GM11168 (cell line): ENCODE results near the gene SLX9.

Source experiments
- in situ Hi-C: fragments of 300-500 bp; cut with MboI; formaldehyde crosslinking; loops from one replicate; pipeline ENCODE4 v1.12.0; 2022; ENCODE audit warnings: low sequenced_read_pairs; ENCODE audit not compliant: unreplicated experiment

Gene SLX9

DNA sequence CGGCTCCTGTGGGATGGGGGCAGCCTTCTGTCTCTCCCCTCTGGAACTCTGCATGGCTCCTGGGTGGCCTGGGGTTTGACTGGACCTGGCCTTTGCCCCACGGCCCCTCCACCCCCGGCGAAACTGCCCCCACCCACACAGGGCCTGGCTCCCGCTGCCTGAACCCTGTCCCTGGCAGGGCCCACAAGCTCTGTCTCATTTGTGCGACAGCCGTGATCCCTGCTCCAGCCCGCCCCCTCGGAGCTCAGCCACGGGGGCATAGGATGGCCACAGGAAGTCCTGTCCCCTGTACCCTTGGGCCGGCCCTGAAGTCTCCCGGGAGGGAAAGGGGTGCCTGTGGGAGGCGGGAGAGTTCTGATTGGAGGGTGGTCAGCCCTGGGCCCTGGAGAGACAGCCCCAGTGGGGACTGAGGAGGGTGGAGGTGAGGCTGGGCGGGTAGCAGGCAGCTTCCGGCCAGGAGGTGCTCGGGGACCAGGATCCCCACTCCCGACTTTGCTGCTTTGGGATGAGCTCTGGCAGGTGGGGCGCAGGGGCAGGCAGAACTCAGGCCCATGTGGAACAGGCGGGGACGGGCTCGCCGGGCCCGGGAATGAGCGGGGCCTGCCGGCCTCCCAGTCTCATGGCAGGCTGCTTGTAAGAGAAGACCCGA is 45.1 kb downstream of the SLX9 start:
- in situ Hi-C loops: no loop called here

DNA sequence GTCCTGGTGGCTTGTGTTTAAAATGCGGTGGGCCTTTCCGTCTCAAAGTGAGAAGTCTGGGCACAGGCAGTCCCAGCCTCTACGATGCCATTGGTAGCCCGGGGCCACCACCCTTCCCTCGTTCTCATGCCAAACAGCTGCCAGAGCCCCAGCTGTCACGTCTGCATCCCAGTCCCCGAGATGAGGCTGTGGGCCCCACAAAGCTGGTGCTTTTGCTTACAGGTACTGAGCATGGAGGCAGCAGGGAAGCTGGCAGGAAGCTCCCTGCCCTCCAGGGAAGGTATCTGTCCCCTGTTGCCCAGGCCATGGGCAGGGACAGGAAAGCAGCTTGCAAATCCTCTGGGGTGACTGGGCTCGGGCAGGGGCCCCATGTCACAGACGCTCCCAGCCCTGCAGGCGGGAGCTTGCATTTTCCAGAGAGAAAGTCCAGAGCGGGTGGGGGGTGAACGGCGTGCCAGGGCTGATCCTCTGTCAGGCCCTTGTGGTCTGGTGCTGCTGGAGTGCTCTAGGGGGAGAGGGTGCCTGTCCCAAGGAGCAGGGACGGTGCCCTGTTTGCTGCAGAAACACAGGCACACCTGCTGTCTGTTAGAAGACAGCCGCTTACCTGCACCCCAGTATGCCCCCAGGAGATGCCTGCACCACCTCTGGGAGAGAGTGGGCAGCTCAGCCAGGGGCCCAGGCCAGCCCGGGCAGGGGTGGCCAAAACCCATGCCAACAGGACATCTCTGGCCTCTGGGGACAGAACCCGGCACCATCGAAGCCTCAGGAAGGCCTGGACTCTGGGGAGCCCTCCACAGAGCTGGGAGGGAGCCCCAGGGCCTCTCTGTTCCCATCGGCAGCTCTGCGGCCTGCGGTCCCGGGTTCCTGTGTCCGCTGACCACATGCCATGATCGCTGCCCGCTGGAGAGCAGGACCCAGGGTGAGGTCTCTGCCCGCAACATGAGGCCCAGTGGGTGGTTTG is 45.9 kb downstream of the SLX9 start:
- in situ Hi-C loops: no loop called here

DNA sequence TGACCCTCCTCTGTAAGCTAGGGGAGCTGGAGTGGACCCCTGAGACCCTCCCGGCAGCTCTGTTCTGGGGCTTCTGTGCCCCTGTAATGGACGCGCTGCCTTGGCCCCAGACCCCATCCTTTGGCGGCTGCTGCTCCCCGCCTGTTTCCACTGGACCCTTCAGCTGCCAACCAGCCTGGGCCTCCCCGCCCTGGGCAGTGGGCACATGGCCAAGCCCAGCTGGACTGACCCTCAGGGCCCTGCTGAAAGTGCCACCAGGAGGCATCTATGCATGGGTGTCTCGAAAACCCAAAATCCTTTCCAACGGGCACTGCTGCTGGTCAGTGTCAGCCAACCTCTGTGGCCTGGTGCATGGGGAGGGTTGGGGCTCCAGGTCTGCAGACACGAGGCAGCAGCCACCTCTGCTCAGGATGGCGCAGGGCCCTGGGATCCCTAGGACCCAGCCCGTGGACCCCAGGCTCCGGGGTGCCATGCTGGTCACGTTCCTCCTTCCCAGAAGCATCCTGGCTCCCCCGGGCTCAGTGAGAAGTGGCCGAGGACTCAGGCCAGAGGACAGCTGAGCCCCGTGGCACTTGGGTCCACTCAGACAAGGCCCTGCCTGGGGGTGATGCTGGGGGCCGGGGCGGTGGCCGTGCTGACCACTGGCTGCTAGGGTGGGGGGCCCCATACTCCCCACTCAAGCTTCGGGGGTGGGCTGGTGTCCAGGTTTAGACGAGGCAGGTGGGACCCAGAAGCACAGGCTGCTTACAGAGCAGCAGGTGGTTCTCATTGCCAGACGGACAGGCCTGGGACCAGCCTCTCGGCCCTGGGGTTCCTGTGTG is 46.9 kb downstream of the SLX9 start:
- in situ Hi-C loops: no loop called here

DNA sequence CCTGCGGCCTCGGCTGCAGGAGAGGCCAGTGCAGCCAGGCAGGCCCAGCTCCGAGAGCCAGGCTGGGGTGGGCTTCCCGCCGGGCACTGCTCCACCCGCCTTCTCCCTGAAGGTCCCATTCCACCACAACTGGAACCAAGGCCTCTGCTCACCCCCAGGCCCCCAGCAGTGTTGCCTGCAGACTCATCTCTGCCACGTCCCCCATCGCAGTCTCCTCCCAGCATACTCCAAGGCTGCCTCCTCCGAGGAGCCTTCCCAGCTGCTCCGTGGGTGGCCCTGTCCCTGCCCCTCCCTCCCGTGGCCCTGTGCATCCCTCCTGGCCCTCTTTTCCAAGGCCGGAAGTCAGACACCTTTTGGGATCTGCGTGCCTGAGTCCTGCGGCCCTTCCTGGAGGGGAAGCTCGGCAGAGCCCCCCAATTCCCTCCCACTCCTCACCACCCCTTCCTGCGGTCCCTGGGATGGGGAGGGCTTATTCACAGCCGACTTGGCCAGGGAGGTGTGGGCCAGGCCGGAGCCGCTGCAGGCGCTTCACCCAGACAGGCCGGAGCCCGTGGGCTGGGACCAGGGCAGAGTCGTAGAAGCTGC is 47.6 kb downstream of the SLX9 start:
- in situ Hi-C loops: no loop called here

DNA sequence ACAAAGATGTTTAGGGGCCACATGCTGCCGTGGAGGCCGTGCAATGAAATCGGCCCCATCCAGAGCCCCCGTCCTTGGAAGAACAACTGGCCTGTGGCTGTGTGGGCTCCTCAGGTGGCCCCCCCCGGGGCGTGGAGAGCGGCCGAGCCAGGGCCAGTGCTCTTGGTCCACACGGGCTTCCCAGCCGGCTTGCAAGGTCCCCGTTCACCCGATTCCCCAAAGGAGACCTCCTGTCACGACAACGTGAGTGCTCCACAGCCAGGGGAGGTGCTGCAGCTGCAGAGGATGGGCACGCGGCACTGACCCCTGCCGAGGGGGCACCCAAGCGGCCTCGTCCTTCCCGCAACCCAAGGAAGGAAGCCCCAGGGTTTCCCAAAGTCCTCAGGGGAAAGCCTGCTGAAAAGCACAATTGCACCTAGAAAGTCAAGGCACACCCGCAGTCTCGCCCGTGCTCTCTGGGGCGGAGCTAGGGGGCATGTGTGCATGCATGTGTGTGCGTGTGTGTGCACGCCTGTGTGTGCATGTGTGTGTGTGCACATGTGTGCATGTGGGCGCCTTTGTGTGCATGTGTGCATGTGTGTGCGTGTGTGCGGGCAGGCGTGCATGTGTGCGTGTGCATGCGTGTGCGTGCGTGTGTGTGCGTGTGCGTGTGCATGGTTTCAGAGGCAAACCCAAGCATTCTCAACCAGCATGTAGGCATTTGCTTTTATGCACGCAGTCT is 48.2 kb downstream of the SLX9 start:
- in situ Hi-C loops: no loop called here

DNA sequence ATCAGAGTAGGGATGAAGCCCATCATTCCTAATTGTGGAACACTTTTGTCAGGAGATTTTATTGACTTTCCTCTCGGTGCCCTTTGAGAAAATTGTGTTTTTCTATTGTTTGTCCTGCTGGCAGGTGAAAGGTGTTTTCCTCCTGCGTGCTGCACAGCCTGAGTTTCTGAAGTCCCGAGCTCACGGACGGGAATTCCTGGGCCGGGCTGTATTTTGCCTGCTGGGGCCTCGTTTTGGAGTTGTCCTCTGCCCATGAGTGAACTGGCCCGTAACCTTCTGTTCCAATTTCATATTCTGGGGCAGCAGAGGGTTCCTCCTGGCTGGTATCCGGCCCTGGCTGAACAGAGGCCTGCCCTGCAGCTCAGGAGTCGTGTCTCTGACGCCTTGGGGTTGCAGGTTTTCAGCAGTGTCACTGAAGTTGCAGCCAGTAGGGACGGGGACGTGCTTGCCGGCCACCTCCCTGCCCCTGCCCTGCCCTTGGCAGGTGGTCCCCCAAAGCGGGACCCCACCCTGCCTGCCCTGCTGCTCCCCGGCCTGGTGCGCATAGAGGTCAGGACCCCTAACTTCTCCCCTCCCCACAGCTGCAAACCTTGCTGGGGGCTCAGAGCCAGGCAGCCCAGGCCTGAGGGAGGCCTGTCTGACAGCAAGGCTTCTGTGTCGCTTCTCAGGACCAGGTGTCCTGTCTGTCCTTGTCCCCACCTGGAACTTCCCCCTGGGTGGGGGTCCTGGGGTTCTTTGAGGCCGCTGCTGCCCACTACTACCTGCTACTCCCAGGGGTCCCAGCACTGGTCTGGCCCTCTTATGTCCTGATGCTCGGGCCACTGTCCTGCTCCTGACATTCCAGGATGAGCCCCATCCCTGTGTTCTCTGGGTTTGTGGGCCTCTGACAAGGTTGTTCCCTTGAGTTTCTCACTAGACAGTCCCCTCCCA is 49.0 kb downstream of the SLX9 start:
- in situ Hi-C loops: no loop called here

DNA sequence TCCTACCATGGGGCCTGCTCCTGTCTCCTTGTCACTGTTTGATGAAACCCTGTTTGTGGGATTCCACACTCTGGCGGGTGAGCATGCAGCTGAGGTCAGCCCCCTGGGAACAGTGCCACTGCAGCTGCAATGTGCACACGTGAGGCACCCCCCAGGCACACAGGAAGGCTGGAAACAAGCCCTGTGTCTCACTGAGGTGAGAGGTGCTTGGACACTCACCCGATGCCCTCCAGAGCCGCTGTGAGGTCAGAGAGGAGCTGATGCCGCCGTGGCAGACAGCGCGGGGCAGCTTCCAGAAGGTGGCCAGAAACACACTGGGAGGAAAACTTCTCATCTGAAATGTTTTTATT is 49.7 kb downstream of the SLX9 start:
- in situ Hi-C loops: no loop called here

DNA sequence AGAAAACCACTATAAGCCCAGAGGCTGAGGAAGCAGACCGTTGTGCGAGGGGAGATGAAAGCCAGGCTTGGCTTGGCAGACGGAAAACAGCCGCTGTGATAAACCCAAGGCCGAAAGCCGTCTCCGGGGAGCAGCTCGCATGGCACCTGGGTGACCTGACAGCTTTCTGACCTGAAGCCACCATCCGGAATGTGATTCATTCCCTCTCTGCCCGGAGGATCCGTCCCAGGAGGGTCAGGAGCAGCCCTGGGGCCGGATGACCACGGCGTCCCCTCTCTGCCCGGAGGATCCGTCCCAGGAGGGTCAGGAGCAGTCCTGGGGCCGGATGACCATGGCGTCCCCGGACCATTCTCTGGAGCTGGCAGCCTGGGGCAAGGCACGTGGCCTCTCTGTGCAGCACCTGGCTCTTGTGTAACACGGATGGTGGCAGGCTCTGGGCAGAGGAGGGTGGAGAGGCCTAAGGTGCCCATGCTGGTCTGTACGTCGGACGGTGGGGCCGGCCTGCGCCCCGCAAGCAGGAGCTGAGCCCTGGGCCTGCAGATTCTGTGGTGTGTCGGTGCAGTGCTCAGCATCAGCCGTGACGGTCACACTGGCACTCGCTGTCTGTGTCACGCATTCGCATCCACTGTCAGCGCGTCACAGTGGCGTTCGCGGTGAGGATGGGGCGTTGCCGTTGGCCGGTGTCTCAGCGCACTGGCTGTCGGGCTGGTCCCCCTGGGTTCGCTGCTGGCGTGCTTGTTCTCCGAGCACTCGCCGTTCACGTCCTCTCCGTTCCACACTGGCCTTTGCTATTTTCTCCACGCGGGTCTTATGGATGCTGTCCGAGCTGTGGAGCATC is 50.3 kb downstream of the SLX9 start:
- in situ Hi-C loops: no loop called here

DNA sequence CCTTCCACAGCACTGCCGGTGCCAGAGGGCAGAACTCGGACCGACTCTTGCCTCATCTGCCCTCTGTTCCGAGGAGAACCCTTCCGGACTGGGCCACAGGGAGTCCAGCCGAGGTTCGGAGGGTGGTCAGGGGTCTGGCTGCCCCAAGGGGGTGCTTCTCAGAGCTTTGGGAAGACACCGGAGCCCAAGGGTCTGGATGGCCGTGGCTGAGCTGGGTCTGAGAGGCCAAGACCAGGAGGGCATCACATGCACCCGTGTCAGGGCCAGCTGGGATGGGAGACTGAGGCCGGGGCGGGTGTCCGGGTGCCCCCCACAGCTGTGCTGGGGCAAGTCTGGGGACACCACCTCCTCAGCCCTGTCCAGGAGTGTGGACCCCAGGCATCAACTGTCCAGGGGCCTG is 51.1 kb downstream of the SLX9 start:
- in situ Hi-C loops: no loop called here

DNA sequence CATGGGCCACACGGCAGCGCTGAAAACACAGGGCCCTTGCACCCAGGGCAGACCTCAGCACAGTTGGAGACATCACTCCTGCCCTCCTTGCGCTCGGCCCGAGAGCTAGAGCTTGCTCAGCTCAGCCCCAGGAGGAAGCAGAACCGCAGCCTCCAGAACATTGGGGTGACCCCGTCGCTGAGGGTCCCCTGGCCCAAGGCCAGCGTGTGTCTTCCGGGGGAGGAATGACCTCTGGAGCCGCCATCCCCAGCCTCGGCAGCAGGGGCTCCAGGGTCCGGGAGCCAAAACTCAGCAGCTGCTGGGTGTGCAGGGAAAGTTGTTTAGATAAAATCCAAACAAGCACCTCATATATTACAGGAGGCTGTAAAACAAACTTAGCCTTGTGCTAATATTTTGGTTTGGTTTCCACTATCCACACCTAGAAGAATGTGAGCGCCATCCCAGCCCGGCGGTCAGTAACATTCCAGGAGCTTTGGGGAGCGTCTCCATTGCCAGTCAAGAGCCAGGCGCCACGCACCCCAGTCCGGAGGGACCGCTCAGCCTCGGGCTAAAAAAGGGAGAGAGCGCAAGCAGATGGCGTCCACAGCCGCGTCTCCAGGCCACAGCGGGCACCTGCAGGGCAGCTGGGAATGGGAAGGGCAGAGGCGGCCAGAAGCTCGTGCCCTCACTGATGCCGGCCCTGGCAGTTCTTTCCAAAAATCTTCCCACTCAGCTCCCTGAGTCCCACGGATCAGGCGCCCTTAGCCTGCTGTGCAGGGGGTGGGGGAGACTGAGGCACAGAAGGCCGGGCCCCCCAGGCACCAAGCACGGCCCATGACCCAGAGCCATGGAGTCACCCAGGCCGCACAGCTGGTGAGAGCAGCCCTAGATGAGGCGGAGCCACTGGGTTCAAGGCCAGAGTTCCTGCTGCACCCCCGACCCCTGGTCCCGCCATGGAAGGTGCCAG is 52.0 kb downstream of the SLX9 start:
- in situ Hi-C loops: no loop called here

DNA sequence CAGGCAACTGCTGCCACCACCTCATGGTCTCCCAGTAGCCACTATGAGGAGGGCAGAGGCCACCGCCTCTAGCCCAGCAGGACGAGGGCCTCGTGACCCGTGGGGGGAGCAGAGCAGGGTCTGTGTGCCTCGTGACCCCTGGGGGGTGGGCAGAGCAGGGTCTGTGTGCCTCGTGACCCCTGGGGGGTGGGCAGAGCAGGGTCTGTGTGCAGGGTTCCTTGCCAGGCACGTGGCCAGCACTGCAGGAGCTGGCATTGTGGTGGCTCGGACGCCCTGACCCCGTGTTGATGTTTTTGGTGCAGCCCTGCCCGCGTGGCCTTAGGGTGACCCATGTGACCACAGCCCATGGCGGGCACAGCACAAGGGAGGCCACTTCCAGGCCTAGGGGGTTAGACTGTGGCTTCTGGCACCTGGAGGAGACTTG is 52.8 kb downstream of the SLX9 start:
- in situ Hi-C loops: no loop called here

DNA sequence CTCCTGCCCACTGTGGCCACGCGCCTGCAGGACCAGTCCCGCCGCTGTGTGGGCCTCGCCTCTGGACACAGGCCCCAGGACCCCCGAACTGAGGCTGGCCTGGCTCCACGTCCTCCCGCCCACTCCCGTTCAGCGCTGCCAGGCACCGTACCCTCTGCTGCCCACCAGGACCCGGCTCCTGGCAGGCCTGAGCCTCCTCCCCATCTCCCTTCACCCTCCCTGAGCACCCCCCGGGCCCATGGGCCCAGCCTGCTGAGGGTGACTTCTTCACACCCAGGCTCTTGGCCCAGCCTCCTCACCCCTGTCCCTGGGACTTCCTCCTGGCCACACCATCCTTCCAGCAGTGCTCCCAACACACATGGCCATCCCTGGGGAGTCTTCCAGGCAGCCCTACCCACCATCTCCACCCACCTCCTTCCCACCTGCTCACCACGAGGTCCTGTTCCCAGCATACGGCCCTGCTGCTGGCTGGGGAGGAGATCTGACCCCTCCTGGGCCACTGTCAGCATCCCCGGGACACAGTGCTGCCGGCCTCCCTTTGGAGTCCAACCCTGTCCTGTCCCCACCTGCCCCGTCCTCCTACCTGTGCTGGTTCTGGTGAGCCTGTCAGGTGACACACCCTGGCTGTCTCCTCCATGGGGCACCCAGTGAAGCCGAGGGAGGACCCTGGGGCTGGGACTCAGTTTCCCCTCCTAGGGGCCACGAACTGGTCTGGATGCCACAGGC is 53.7 kb downstream of the SLX9 start:
- in situ Hi-C loops: no loop called here

DNA sequence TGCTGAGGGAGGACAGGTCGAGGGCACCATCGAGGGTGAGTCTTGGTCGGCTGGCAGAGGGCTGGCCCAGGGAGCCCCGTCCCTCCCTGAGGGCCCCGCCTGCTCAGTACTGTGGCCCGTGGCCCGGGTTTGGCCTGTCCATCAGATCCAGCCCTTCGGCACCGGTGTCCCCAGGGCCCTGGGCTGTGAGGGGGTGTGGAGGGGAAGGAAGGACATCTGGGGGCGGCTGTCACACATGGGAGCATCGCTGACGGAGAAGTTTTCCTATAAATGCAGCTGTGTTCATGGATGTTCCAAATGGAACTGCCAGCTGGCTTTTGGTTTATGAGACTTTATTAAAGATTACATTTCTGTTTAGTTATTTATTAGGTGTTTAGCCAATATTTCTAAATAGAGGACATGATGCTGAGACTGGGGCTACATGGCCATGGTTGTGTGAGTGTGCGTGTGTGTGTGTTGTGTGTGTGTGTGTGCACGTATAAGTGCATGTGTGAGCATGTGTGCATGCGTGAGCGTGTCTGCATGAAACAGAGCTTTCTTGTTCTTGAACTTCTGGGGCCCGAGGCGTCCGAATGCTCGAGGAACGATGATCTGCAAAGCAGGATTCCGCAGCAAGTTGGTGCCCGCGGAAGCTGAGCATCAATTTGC is 54.3 kb downstream of the SLX9 start:
- in situ Hi-C loops: no loop called here

DNA sequence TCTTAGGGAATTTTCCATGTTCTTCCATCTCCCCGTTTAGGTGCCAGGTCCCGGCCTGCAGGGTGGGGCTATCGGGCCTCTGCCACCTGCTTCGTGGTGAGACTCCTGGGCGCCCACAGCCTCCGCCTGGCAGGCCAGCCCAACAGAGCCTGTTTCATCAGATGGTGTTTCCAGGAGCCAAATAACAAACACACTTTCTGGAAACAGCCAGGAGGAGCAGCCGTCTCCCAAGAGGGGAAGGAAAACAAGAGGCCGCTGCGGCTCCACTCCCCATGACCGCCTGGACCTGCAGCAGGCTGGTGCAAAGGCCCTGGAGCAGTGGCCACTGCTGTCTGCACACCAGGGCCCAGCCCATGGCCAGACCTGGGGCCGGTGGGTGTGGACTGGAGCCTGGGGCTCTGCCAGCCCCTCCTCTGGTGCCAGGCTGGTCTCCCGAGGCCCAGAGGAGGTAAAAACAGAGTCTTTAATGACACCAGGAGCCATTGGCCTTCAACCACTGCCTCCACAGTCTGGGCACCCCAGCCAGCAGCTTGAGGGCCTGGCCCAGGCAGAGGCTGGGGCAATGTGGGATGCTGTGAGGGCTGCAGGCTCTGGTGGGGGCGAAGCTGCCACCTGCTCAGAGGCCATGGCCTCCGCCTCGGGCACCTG is 55.0 kb downstream of the SLX9 start:
- in situ Hi-C loops: no loop called here

DNA sequence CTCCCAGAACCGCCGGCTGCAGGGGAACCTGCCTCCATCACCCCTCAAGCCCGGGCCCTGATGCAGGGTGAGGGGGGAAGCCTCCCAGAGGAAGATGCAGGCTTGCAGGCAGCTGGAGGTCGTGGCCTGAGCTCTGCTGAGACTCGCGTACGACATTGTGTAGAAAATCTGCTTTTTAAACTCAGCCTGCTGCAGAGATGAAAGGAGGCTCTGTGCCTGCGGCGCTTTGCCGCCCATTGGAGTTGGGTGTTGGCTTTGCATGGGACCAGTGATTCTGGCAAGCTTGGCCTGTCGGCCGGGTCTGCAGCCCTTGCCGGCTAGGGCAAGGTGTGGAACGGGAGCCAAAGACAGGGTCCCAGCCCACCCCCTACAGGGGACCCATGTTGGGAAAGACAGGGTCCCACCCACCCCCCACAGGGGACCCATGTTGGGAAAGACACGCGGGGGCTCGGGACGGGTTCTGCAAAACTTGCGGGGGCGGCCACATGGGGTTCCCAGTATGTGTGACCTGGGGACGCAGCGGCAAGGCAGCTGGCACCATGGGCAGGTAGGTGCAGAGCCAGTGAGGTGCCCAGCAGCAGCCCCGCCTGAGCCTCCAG is 55.6 kb downstream of the SLX9 start:
- in situ Hi-C loops: no loop called here
